ENCODE data around the gene AMOTL2. TPM values are rescaled to one million over a fixed set of nuclear protein-coding genes. Genes with fewer than 3 reads are reported as not detected.

The AMOTL2 gene
- polyA plus RNA-seq, 1 of the 3 experiments (the other 2 are of a cell fraction) = 185 TPM

DNA sequence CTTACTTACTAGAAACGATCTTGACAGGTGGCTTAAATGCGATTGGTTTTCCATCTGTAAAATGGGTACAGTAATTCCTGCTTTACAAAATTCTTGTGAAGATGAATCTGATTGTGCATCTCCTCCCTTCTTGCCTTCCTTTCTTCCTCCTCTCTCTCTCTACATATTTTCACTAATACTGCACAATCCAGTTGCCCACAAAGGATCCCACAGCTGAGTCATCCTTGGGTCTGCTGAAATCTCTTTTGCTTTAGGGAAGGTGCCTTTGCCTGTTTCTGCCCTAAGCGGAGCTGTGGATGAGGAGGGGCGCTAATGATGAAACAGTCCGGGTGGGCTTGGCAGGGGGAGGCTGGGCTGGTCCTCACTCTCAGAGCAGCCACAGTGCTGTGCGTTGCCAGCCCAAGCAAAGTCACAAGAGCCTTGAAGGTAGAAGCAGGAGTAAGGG lies 46.1 kb downstream of the AMOTL2 start:
- peaks cover 65% of the 10 kb centered on the region for H3F3A ChIP-seq (replicated peaks; ENCODE audit: insufficient read depth)
- peak overlapping the region; percentile 87 for H3K9ac ChIP-seq
- TF ChIP-seq RFX5 (IDR thresholded peaks at IDR 0.05; ENCODE audit: low read length) (no peak), RAD21 (IDR thresholded peaks at IDR 0.05; ENCODE audit: low read length) (no peak), EP300 (IDR thresholded peaks at IDR 0.05; ENCODE audit: borderline replicate concordance in 1 of 2, low read depth in 1 of 2, low read length in 1 of 2) (peak in 1 of 2 experiments; percentile 77; a peak in 1 of 4 replicates), CHD2 (IDR thresholded peaks at IDR 0.05; ENCODE audit: low read length, partially characterized antibody) (no peak), RXRA (IDR thresholded peaks at IDR 0.05; ENCODE audit: borderline replicate concordance, low read depth) (0 out of 2 replicates have a peak, but pooled peaks have one; percentile 25), ZBTB33 (IDR thresholded peaks at IDR 0.05; ENCODE audit: borderline replicate concordance, low read depth) (no peak), MAX (IDR thresholded peaks at IDR 0.05; ENCODE audit: low read depth) (peak; percentile 48; the same call in 1 of the 2 replicates), YY1 (IDR thresholded peaks at IDR 0.05; ENCODE audit: low read depth) (no peak), JUND (IDR thresholded peaks at IDR 0.05) (peak; percentile 90), MXI1 (IDR thresholded peaks at IDR 0.05; ENCODE audit: low read depth, low read length) (no peak), CTCF (IDR thresholded peaks at IDR 0.05) (no peak), TEAD4 (IDR thresholded peaks at IDR 0.05; ENCODE audit: borderline replicate concordance, insufficient read depth) (peak; percentile 80; the same call in 1 of the 2 replicates), TAF1 (IDR thresholded peaks at IDR 0.05; ENCODE audit: borderline replicate concordance, low read depth, low read length) (peak; percentile 39; the same call in 1 of the 2 replicates), MEF2A (IDR thresholded peaks at IDR 0.05; ENCODE audit: borderline replicate concordance, low read depth) (no peak), USF2 (IDR thresholded peaks at IDR 0.05; ENCODE audit: borderline replicate concordance, low read depth, low read length) (no peak), IRF3 (IDR thresholded peaks at IDR 0.05; ENCODE audit: low read depth, low read length) (no peak), PBX3 (IDR thresholded peaks at IDR 0.05) (peak; percentile 51), FOSL2 (IDR thresholded peaks at IDR 0.05; ENCODE audit: borderline replicate concordance, low read depth) (peak; percentile 92), REST (IDR thresholded peaks at IDR 0.05; ENCODE audit: low read depth, low read length) (peak; percentile 51; the same call in 1 of the 2 replicates)
- TF ChIP-seq, protein P1, sequence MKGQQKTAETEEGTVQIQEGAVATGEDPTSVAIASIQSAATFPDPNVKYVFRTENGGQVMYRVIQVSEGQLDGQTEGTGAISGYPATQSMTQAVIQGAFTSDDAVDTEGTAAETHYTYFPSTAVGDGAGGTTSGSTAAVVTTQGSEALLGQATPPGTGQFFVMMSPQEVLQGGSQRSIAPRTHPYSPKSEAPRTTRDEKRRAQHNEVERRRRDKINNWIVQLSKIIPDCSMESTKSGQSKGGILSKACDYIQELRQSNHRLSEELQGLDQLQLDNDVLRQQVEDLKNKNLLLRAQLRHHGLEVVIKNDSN (IDR thresholded peaks at IDR 0.05; ENCODE audit: borderline replicate concordance, low read depth) = no peak

More for the DNA sequence above, 46.1 kb downstream of the AMOTL2 start:
- H3K9me2 ChIP-seq = no peaks in the 10 kb centered on the region
- no peak overlapping the region for H2AFZ ChIP-seq (ENCODE audit: low read depth)
- no peaks in the 10 kb centered on the region for H3K36me3 ChIP-seq (replicated peaks in 1 of 2; ENCODE audit: control insufficient read depth in 1 of 2, insufficient read depth in 2 of 2, low read length in 1 of 2)
- POLR2A ChIA-PET = no interaction called here
- CTCF ChIA-PET = interaction anchor here (0.6 to 1.5 kb wide), 3 partner anchors 20 to 765 kb away, joined by 3 to 4 read pairs (median 3); no protein-coding TSS in a partner anchor
- WGBS (ENCODE audit: low lambda C conversion rate) = 17% methylated on average over 6 of the region's 6 CpGs
- no peak for DNase-seq
- no peaks in the 10 kb centered on the region for H3K79me2 ChIP-seq (ENCODE audit: insufficient read depth)
- peaks cover 5 to 78% of the 10 kb centered on the region in 2 experiments for H3K4me1 ChIP-seq (ENCODE audit: control insufficient read depth in 1 of 2, insufficient read depth in 2 of 2, low read depth in 1 of 2, low read length in 1 of 2)
- no peaks in the 10 kb centered on the region for H3K9me3 ChIP-seq
- no peaks in the 10 kb centered on the region for H4K20me1 ChIP-seq (ENCODE audit: insufficient read depth)
- peak overlapping the region; percentile 76; the same call in 1 of the 2 replicates for H3K4me2 ChIP-seq
- no peaks in the 10 kb centered on the region for H3K27me3 ChIP-seq (ENCODE audit: insufficient read depth)
- H3K4me3 ChIP-seq (ENCODE audit: low read depth in 2 of 2, low read length in 1 of 2) = 0 out of 4 replicates have a peak overlapping the region, but pooled peaks of 1 of the 2 experiments have one; percentile 10
- peak overlapping the region; percentile 85 to 99; a peak in 3 of 4 replicates for H3K27ac ChIP-seq (ENCODE audit: low read depth in 2 of 2, low read length in 1 of 2)

All from SK-N-SH (cell line).